IPS-18c (cell line): ENCODE data around the gene ACE.

ENCODE experiments used
- H3K4me3 ChIP-seq: 2 replicates; pipeline ENCODE4 v1.7.0; 2013; ENCODE audit warnings: low read depth, mild to moderate bottlenecking, low read length, moderate library complexity; ENCODE audit not compliant: insufficient read depth
- H3K9me3 ChIP-seq: one replicate; pipeline ENCODE4 v1.6.1; 2013; ENCODE audit warnings: mild to moderate bottlenecking, low read length, moderate library complexity; ENCODE audit not compliant: control insufficient read depth, insufficient read depth

The ACE gene

GRCh38 chr17:63496663-63497400, 20.0 kb downstream of the ACE start:
- H3K9me3 ChIP-seq, result no peaks in the 10 kb centered on the region
- H3K4me3 ChIP-seq, result no peak overlapping the region

GRCh38 chr17:63497708-63498483, 21.0 kb downstream of the ACE start:
- H3K9me3 ChIP-seq, result no peaks in the 10 kb centered on the region
- H3K4me3 ChIP-seq, result no peak overlapping the region; the same call in 1 of the 2 replicates

GRCh38 chr17:63498626-63499195, 21.9 kb downstream of the ACE start:
- Histone ChIP-seq H3K9me3 (no peaks in the 10 kb centered on the region), H3K4me3 (no peak overlapping the region)

GRCh38 chr17:63500543-63501390, 23.9 kb downstream of the ACE start:
- Histone ChIP-seq H3K4me3 (no peak overlapping the region), H3K9me3 (no peaks in the 10 kb centered on the region)

- Histone ChIP-seq H3K4me3 (no peak overlapping the region), H3K9me3 (no peaks in the 10 kb centered on the region)
Measured at GRCh38 chr17:63503341-63503705, 26.5 kb downstream of the ACE start.

GRCh38 chr17:63504261-63504660, 27.4 kb downstream of the ACE start:
- H3K9me3 ChIP-seq, result no peaks in the 10 kb centered on the region
- H3K4me3 ChIP-seq, result no peak overlapping the region

- no peaks in the 10 kb centered on the region for H3K9me3 ChIP-seq
- no peak overlapping the region for H3K4me3 ChIP-seq
Measured at GRCh38 chr17:63505341-63505740, 28.5 kb downstream of the ACE start.

GRCh38 chr17:63506627-63507026, 29.8 kb downstream of the ACE start:
- Histone ChIP-seq H3K4me3 (no peak overlapping the region), H3K9me3 (no peaks in the 10 kb centered on the region)

GRCh38 chr17:63511331-63511730, 34.5 kb downstream of the ACE start:
- Histone ChIP-seq H3K9me3 (peaks cover 2% of the 10 kb centered on the region), H3K4me3 (no peak overlapping the region)

- Histone ChIP-seq H3K9me3 (peaks cover 2% of the 10 kb centered on the region), H3K4me3 (no peak overlapping the region)
Measured at GRCh38 chr17:63512388-63512787, 35.5 kb downstream of the ACE start.

- no peak overlapping the region for H3K4me3 ChIP-seq
- H3K9me3 ChIP-seq, result peaks cover 2% of the 10 kb centered on the region
Measured at GRCh38 chr17:63512896-63513644, 36.2 kb downstream of the ACE start.

GRCh38 chr17:63514477-63514876, 37.6 kb downstream of the ACE start:
- H3K9me3 ChIP-seq, result peaks cover 2% of the 10 kb centered on the region
- H3K4me3 ChIP-seq, result no peak overlapping the region

GRCh38 chr17:63514974-63515373, 38.1 kb downstream of the ACE start:
- no peak overlapping the region for H3K4me3 ChIP-seq
- H3K9me3 ChIP-seq, result peaks cover 2% of the 10 kb centered on the region

- peaks cover 2% of the 10 kb centered on the region for H3K9me3 ChIP-seq
Measured at GRCh38 chr17:63515426-63515825, 38.6 kb downstream of the ACE start.

GRCh38 chr17:63516910-63517824, 40.3 kb downstream of the ACE start:
- Histone ChIP-seq H3K4me3 (no peak overlapping the region), H3K9me3 (peaks cover 2% of the 10 kb centered on the region)

More at GRCh38 chr17:63515426-63515825, 38.6 kb downstream of the ACE start:
- no peak overlapping the region for H3K4me3 ChIP-seq
